Posterior vena cava (tissue), 2 donors: ENCODE data around the gene MPO. TPM values are rescaled to one million over a fixed set of nuclear protein-coding genes. Genes with fewer than 3 reads are reported as not detected.

Experiments
- DNase-seq: peaks from one replicate; pipeline ENCODE4 v3.0.0-alpha.2; 2020; ENCODE audit warnings: low spot score
- intact Hi-C, 2 donors: fragments of 100-400 bp; cut with DNase I; formaldehyde crosslinking; loops; one replicate each; pipeline versions ENCODE4 v1.14.1 to v1.14.2; 2022 to 2023
- total RNA-seq, 2 donors: library from RNA; stranded (reverse); fragmentation: NEBNext Ultra II Directional; extraction: Animal tissue kit (Norgen Biotek cat#: 25700); gene quantifications; one replicate each; pipeline ENCODE4 v1.2.1, GENCODE V29; 2021
- donor health status: DM: yes; HTN: yes; CAD: no.
- donor health status: DM: yes; HTN: yes; CAD: no.

MPO gene
- total RNA-seq, 2 donors from 2014 or later, result 0.74 to 0.86 TPM

GRCh38 chr17:58294034-58294433, 13.3 kb upstream of the MPO start:
- intact Hi-C loops, result no loop called here
- no peak for DNase-seq

- intact Hi-C loops, result no loop called here
- no peak for DNase-seq
These were observed 10.5 kb upstream of the MPO start for GRCh38 chr17:58291246-58291645.

- intact Hi-C loops, result no loop called here
- DNase-seq, result no peak
These were observed 9.1 kb upstream of the MPO start for GRCh38 chr17:58289869-58290268.

GRCh38 chr17:58285422-58285810, 4.7 kb upstream of the MPO start:
- DNase-seq, result no peak
- intact Hi-C loops, result no loop called here

- intact Hi-C loops, result no loop called here
- peak; percentile 40 for DNase-seq
These were observed 4.1 kb upstream of the MPO start for GRCh38 chr17:58284613-58285421.

GRCh38 chr17:58283674-58284612, 3.2 kb upstream of the MPO start:
- intact Hi-C loops, result no loop called here
- DNase-seq, result no peak

GRCh38 chr17:58282442-58282841, 1.7 kb upstream of the MPO start:
- DNase-seq, result no peak

GRCh38 chr17:58281511-58282011, 826 bp upstream of the MPO start:
- no peak for DNase-seq
- intact Hi-C loops, result no loop called here

More at GRCh38 chr17:58282442-58282841, 1.7 kb upstream of the MPO start:
- intact Hi-C loops, result no loop called here

- intact Hi-C loops, result no loop called here
- peak; percentile 75 for DNase-seq
These were observed 827 bp downstream of the MPO start for GRCh38 chr17:58279736-58280479.

GRCh38 chr17:58279016-58279711, 1.6 kb downstream of the MPO start:
- intact Hi-C loops, result no loop called here
- peak; percentile 90 for DNase-seq

GRCh38 chr17:58278661-58279015, 2.1 kb downstream of the MPO start:
- intact Hi-C loops, result no loop called here
- peak; percentile 89 for DNase-seq

GRCh38 chr17:58277802-58278595, 2.7 kb downstream of the MPO start:
- intact Hi-C loops, result no loop called here
- peak; percentile 78 for DNase-seq

- DNase-seq, result no peak
- intact Hi-C loops, result no loop called here
These were observed 3.5 kb downstream of the MPO start for GRCh38 chr17:58277107-58277801.

GRCh38 chr17:58276423-58276822, 4.3 kb downstream of the MPO start:
- intact Hi-C loops, result no loop called here
- no peak for DNase-seq

- intact Hi-C loops, result no loop called here
- DNase-seq, result no peak
These were observed 5.3 kb downstream of the MPO start for GRCh38 chr17:58275417-58275816.

- no peak for DNase-seq
- intact Hi-C loops, result no loop called here
These were observed 7.2 kb downstream of the MPO start for GRCh38 chr17:58273453-58274104.
